Kidney (tissue), 14 donors: Measurements from ENCODE around the gene GFRA1. TPM values are rescaled to one million over a fixed set of nuclear protein-coding genes. Genes with fewer than 3 reads are reported as not detected.

Experiments used
- DNase-seq, 5 donors: peaks; one replicate each; pipeline ENCODE4 v3.0.0-alpha.2; 2013 to 2020
- FAIRE-seq: peaks from 2 replicates; lab custom pipeline; 2012; peaks lifted over from hg19 to GRCh38; lab: Jason Lieb, UNC
- H3K27ac ChIP-seq, 2 donors: one replicate each; pipeline ENCODE4 v1.7.0; 2013; ENCODE audit warnings: low read depth in 2 of 2, low read length in 2 of 2, inconsistent platforms in 1 of 2
- H3K27me3 ChIP-seq: one replicate; pipeline ENCODE4 v1.7.1; 2013; ENCODE audit warnings: low read length, inconsistent platforms; ENCODE audit not compliant: control insufficient read depth, insufficient read depth
- H3K36me3 ChIP-seq, 3 donors: one replicate each; pipeline versions ENCODE4 v1.7.0 to v1.7.1; 2013; ENCODE audit warnings: low read length in 3 of 3, control low read depth in 1 of 3, inconsistent platforms in 1 of 3; ENCODE audit not compliant: insufficient read depth in 3 of 3, control insufficient read depth in 2 of 3
- H3K4me1 ChIP-seq, 3 donors: one replicate each; pipeline versions ENCODE4 v1.7.0 to v1.7.1; 2013; ENCODE audit warnings: low read length in 3 of 3, inconsistent platforms in 1 of 3, low read depth in 1 of 3; ENCODE audit not compliant: control insufficient read depth in 2 of 3, insufficient read depth in 2 of 3
- H3K4me3 ChIP-seq, 3 donors: one replicate each; pipeline versions ENCODE4 v1.7.0 to v1.8.1; 2013; ENCODE audit warnings: low read length in 3 of 3, control low read depth in 1 of 3, inconsistent platforms in 1 of 3
- H3K9ac ChIP-seq, 3 donors: one replicate each; pipeline versions ENCODE4 v1.7.0 to v1.7.1; 2013; ENCODE audit warnings: low read length in 3 of 3, control low read depth in 1 of 3, inconsistent platforms in 1 of 3
- H3K9me3 ChIP-seq, 3 donors: one replicate each; pipeline versions ENCODE4 v1.7.0 to v1.7.1; 2013; ENCODE audit warnings: low read length in 3 of 3, control low read depth in 1 of 3, inconsistent platforms in 1 of 3; ENCODE audit not compliant: control insufficient read depth in 2 of 3, insufficient read depth in 1 of 3
- CTCF ChIP-seq: IDR thresholded peaks from 3 replicates; pipeline ENCODE4 v1.5.1; 2012; ENCODE audit warnings: mild to moderate bottlenecking, moderate library complexity, borderline replicate concordance; ENCODE audit not compliant: insufficient read depth; ENCODE audit errors: extremely low read depth
- intact Hi-C: fragments of 100-400 bp; cut with DNase I; formaldehyde crosslinking; loops from one replicate; pipeline ENCODE4 v1.11.1; 2022
- polyA plus RNA-seq: library from polyadenylated mRNA; stranded (reverse); fragments of 350-450 nt; fragmentation: Illumina TruSeq; extraction: RNeasy Lipid Tissue Mini Kit (QIAGEN cat#74804); gene quantifications from one replicate; pipeline ENCODE4 v1.2.3, GENCODE V29; 2014; ENCODE audit warnings: low read depth, low replicate concordance; ENCODE audit not compliant: insufficient read depth
- total RNA-seq: library from RNA; stranded (reverse); fragmentation: NEBNext Ultra II Directional; extraction: Animal tissue kit (Norgen Biotek cat#: 25700); gene quantifications from one replicate; pipeline ENCODE4 v1.2.1, GENCODE V29; 2021
- donor health status: control.
- donor health status: control.
- donor health status: control.
- donor health status: control.
- donor health status: control.
- donor health status: DM: yes; HTN: yes; CAD: no.
- donor health status: Normal renal cell carcinoma (clear cell type).

The GFRA1 gene
- total and polyA plus RNA-seq, 2 donors from 2014 or later = 3.0 to 22.3 TPM

- Histone ChIP-seq H3K36me3 (no peaks in the 10 kb centered on the region), H3K27ac (no peak overlapping the region), H3K4me1 (no peaks in the 10 kb centered on the region), H3K9ac (no peak overlapping the region), H3K9me3 (no peaks in the 10 kb centered on the region), H3K4me3 (no peak overlapping the region), H3K27me3 (no peaks in the 10 kb centered on the region)
- TF ChIP-seq CTCF = no peak
- intact Hi-C loops = no loop called here
- DNase-seq = no peak
- no peak for FAIRE-seq
Measured at GRCh38 chr10:116113721-116114501, 159.1 kb downstream of the GFRA1 start.

- intact Hi-C loops = no loop called here
- Histone ChIP-seq H3K36me3 (no peaks in the 10 kb centered on the region), H3K4me3 (no peak overlapping the region), H3K27me3 (no peaks in the 10 kb centered on the region), H3K27ac (no peak overlapping the region), H3K9ac (no peak overlapping the region), H3K4me1 (no peaks in the 10 kb centered on the region), H3K9me3 (no peaks in the 10 kb centered on the region)
- FAIRE-seq (no peak), DNase-seq (no peak)
- TF ChIP-seq CTCF = no peak
Measured at GRCh38 chr10:116112232-116113231, 160.5 kb downstream of the GFRA1 start.

GRCh38 chr10:116111483-116112095 is 161.4 kb downstream of the GFRA1 start:
- TF ChIP-seq CTCF = no peak
- Histone ChIP-seq H3K9ac (no peak overlapping the region), H3K27ac (no peak overlapping the region), H3K9me3 (no peaks in the 10 kb centered on the region), H3K4me1 (no peaks in the 10 kb centered on the region), H3K4me3 (no peak overlapping the region), H3K27me3 (no peaks in the 10 kb centered on the region), H3K36me3 (no peaks in the 10 kb centered on the region)
- DNase-seq (no peak), FAIRE-seq (no peak)
- intact Hi-C loops = no loop called here
